HG03342 (cell line): ENCODE measurements around the gene TM2D3.

Experiments
- ATAC-seq: cut with Tn5 transposase; IDR thresholded peaks from one replicate; pipeline ENCODE4 v1.9.1; 2021; ENCODE audit warnings: mild to moderate bottlenecking, moderate library complexity; ENCODE audit not compliant: unreplicated experiment

The TM2D3 gene

GRCh38 chr15:101608201-101608600, 44.0 kb downstream of the TM2D3 start:
- ATAC-seq = no peak

- ATAC-seq = no peak
Measured at GRCh38 chr15:101607108-101607507, 45.1 kb downstream of the TM2D3 start.

- no peak for ATAC-seq
Measured at GRCh38 chr15:101604124-101604874, 47.9 kb downstream of the TM2D3 start.

GRCh38 chr15:101602801-101603200, 49.4 kb downstream of the TM2D3 start:
- ATAC-seq = no peak

GRCh38 chr15:101600035-101600434, 52.1 kb downstream of the TM2D3 start:
- no peak for ATAC-seq

GRCh38 chr15:101599091-101599490, 53.1 kb downstream of the TM2D3 start:
- ATAC-seq = no peak

GRCh38 chr15:101597360-101597928, 54.7 kb downstream of the TM2D3 start:
- ATAC-seq = no peak

- ATAC-seq = no peak
Measured at GRCh38 chr15:101596633-101597032, 55.5 kb downstream of the TM2D3 start.
